ENCODE results near the gene A2ML1.
"Not testable (repeated sequence)": the region's sequence is repeated elsewhere in the genome, so short reads cannot be mapped to it uniquely, and the experiment has no call there.

Gene A2ML1

GRCh38 chr12:8822298-8822697 lies at the start of gene A2ML1:
A2ML1 (plus strand) TSS chr12:8822621; CDS start chr12:8822652, 31 bp downstream.
- ATAC-seq, result no peak

GRCh38 chr12:8773461-8773860 lies 49.0 kb upstream of the A2ML1 start:
- no peak for ATAC-seq

- no peak for ATAC-seq
Measured at GRCh38 chr12:8779281-8779680, 43.1 kb upstream of the A2ML1 start.

- no peak for ATAC-seq
Measured at GRCh38 chr12:8779862-8780261, 42.6 kb upstream of the A2ML1 start.

- ATAC-seq, result no peak
Measured at GRCh38 chr12:8780389-8780788, 42.0 kb upstream of the A2ML1 start.

- no peak for ATAC-seq
Measured at GRCh38 chr12:8781381-8782127, 40.9 kb upstream of the A2ML1 start.

GRCh38 chr12:8784290-8784888 lies 38.0 kb upstream of the A2ML1 start:
- no peak for ATAC-seq

- ATAC-seq, result no peak
Measured at GRCh38 chr12:8785499-8785898, 36.9 kb upstream of the A2ML1 start.

GRCh38 chr12:8787206-8787605 lies 35.2 kb upstream of the A2ML1 start:
- ATAC-seq, result not testable (repeated sequence)

- ATAC-seq, result not testable (repeated sequence)
Measured at GRCh38 chr12:8788706-8789105, 33.7 kb upstream of the A2ML1 start.

GRCh38 chr12:8789341-8790013 lies 32.9 kb upstream of the A2ML1 start:
- ATAC-seq, result not testable (repeated sequence)

GRCh38 chr12:8793226-8793625 lies 29.2 kb upstream of the A2ML1 start:
- ATAC-seq, result not testable (repeated sequence)

- not testable (repeated sequence) for ATAC-seq
Measured at GRCh38 chr12:8794611-8795010, 27.8 kb upstream of the A2ML1 start.

- no peak for ATAC-seq
Measured at GRCh38 chr12:8796831-8797626, 25.4 kb upstream of the A2ML1 start.

GRCh38 chr12:8801213-8801612 lies 21.2 kb upstream of the A2ML1 start:
- ATAC-seq, result not testable (repeated sequence)

GRCh38 chr12:8804833-8805232 lies 17.6 kb upstream of the A2ML1 start:
- ATAC-seq, result not testable (repeated sequence)

- ATAC-seq, result not testable (repeated sequence)
Measured at GRCh38 chr12:8805487-8805886, 16.9 kb upstream of the A2ML1 start.

- not testable (repeated sequence) for ATAC-seq
Measured at GRCh38 chr12:8807084-8807483, 15.3 kb upstream of the A2ML1 start.

GRCh38 chr12:8810112-8810511 lies 12.3 kb upstream of the A2ML1 start:
- not testable (repeated sequence) for ATAC-seq

- ATAC-seq, result no peak
Measured at GRCh38 chr12:8813572-8814357, 8.7 kb upstream of the A2ML1 start.

- ATAC-seq, result no peak
Measured at GRCh38 chr12:8816448-8817050, 5.9 kb upstream of the A2ML1 start.

GRCh38 chr12:8817856-8818255 lies 4.6 kb upstream of the A2ML1 start:
- ATAC-seq, result no peak
